Activated CD8-positive, alpha-beta T cell treated with anti-CD3 and anti-CD28 coated beads, Interleukin-2, amount 10 ng/mL, durations not matched to agents 7 days and 5 days (primary cell): ENCODE results near the gene PDF. TPM values are rescaled to one million over a fixed set of nuclear protein-coding genes. Genes with fewer than 3 reads are reported as not detected.

ENCODE experiments used
- ATAC-seq: fragments of 150-1000 bp; cut with Tn5 transposase; one replicate; pipeline ENCODE4 v1.10.0; 2021; ENCODE audit warnings: moderate library complexity
- CTCF ChIA-PET: fragments of 350-600 bp; sonication (Branson Sonifier 250); formaldehyde crosslinking; loops from one replicate; lab custom pipeline; 2021; ENCODE audit warnings: antibody characterized with exemption; lab: Charles Lee
- POLR2A ChIA-PET: fragments of 350-600 bp; sonication (Branson Sonifier 250); formaldehyde crosslinking; loops from one replicate; lab custom pipeline; 2021; ENCODE audit warnings: antibody characterized with exemption; lab: Charles Lee
- DNase-seq: peaks from one replicate; pipeline ENCODE4 v3.0.0-alpha.2; 2020
- H3K27ac Mint-ChIP-seq: one replicate; pipeline ENCODE4 v1.8.0; 2021; ENCODE audit warnings: mild to moderate bottlenecking, mixed read lengths
- H3K27me3 Mint-ChIP-seq: one replicate; pipeline ENCODE4 v1.8.0; 2021; ENCODE audit warnings: low read depth, mixed read lengths
- H3K36me3 Mint-ChIP-seq: one replicate; pipeline ENCODE4 v1.8.0; 2021; ENCODE audit warnings: low read depth, mixed read lengths
- H3K4me1 Mint-ChIP-seq: one replicate; pipeline ENCODE4 v1.8.0; 2021; ENCODE audit warnings: low read depth, mixed read lengths
- H3K4me3 Mint-ChIP-seq: one replicate; pipeline ENCODE4 v1.8.0; 2021; ENCODE audit warnings: mild to moderate bottlenecking, mixed read lengths
- H3K9me3 Mint-ChIP-seq: one replicate; pipeline ENCODE4 v1.8.0; 2022; ENCODE audit warnings: mixed read lengths; ENCODE audit not compliant: insufficient read depth
- total RNA-seq, 2 experiments: library from RNA; stranded (reverse); gene quantifications; one replicate each; pipeline ENCODE4 v1.2.3, GENCODE V29; 2021

The PDF gene
- total RNA-seq, 2 experiments from 2014 or later = 15.2 to 16.0 TPM

- Mint-ChIP-seq H3K4me1 (peaks cover 22% of the 10 kb centered on the region), H3K27me3 (no peaks in the 10 kb centered on the region), H3K9me3 (no peaks in the 10 kb centered on the region), H3K27ac (no peak overlapping the region), H3K4me3 (no peak overlapping the region), H3K36me3 (peaks cover 72% of the 10 kb centered on the region)
- POLR2A ChIA-PET = interaction anchor here (1.3 kb wide), 1 partner anchor 14 kb away, joined by 3 read pairs; no protein-coding TSS in a partner anchor
- ATAC-seq = no peak
- CTCF ChIA-PET = no interaction called here
- no peak for DNase-seq
These were observed 7.0 kb downstream of the PDF start for GRCh38 chr16:69323415-69323814.

- DNase-seq (no peak), ATAC-seq (no peak)
- Mint-ChIP-seq H3K4me1 (peaks cover 17% of the 10 kb centered on the region), H3K36me3 (peaks cover 70% of the 10 kb centered on the region), H3K9me3 (no peaks in the 10 kb centered on the region), H3K27me3 (no peaks in the 10 kb centered on the region), H3K4me3 (no peak overlapping the region), H3K27ac (no peak overlapping the region)
- ChIA-PET POLR2A (no interaction called here), CTCF (no interaction called here)
These were observed 8.0 kb downstream of the PDF start for GRCh38 chr16:69322343-69322742.

- H3K4me3 Mint-ChIP-seq = no peak overlapping the region
- ATAC-seq (no peak), DNase-seq (no peak)
- ChIA-PET POLR2A (no interaction called here), CTCF (no interaction called here)
- no peaks in the 10 kb centered on the region for H3K27me3 Mint-ChIP-seq
- peaks cover 73% of the 10 kb centered on the region for H3K36me3 Mint-ChIP-seq
- H3K27ac Mint-ChIP-seq = no peak overlapping the region
- no peaks in the 10 kb centered on the region for H3K9me3 Mint-ChIP-seq
- peaks cover 7% of the 10 kb centered on the region for H3K4me1 Mint-ChIP-seq
These were observed 9.3 kb downstream of the PDF start for GRCh38 chr16:69321080-69321479.

DNA sequence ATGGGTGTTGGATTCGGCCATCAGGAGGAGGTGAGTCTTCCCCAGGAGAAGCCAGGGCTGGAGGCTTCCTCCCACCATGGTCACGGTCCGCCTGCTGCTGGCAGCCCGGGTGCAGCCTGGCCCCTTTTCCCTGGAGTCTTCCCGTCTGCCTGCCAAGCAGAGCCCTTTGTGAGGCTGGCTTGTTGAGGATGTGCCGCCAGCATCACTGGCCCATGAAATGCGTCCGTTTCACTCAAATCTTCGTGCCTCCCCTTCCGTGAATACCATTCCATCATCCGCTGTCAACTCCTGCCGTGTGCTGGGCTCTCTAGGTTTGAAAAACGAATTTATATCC is 9.7 kb downstream of the PDF start:
- H3K36me3 Mint-ChIP-seq = peaks cover 73% of the 10 kb centered on the region
- ChIA-PET POLR2A (no interaction called here), CTCF (no interaction called here)
- DNase-seq (no peak), ATAC-seq (no peak)
- no peak overlapping the region for H3K4me3 Mint-ChIP-seq
- H3K27ac Mint-ChIP-seq = no peak overlapping the region
- peaks cover 3% of the 10 kb centered on the region for H3K4me1 Mint-ChIP-seq
- H3K9me3 Mint-ChIP-seq = no peaks in the 10 kb centered on the region
- H3K27me3 Mint-ChIP-seq = no peaks in the 10 kb centered on the region

- ATAC-seq = no peak
- H3K36me3 Mint-ChIP-seq = peaks cover 71% of the 10 kb centered on the region
These were observed 10.3 kb downstream of the PDF start for GRCh38 chr16:69319826-69320739.

GRCh38 chr16:69319381-69319780 is 11.0 kb downstream of the PDF start:
- no peaks in the 10 kb centered on the region for H3K9me3 Mint-ChIP-seq
- H3K4me3 Mint-ChIP-seq = no peak overlapping the region
- no peaks in the 10 kb centered on the region for H3K27me3 Mint-ChIP-seq
- POLR2A ChIA-PET = no interaction called here
- peaks cover 68% of the 10 kb centered on the region for H3K36me3 Mint-ChIP-seq
- H3K4me1 Mint-ChIP-seq = peaks cover 5% of the 10 kb centered on the region
- CTCF ChIA-PET = no interaction called here
- H3K27ac Mint-ChIP-seq = no peak overlapping the region
- DNase-seq (no peak), ATAC-seq (no peak)

More at GRCh38 chr16:69319826-69320739, 10.3 kb downstream of the PDF start:
- no peak overlapping the region for H3K27ac Mint-ChIP-seq
- no peaks in the 10 kb centered on the region for H3K27me3 Mint-ChIP-seq
- ChIA-PET CTCF (no interaction called here), POLR2A (no interaction called here)
- H3K9me3 Mint-ChIP-seq = no peaks in the 10 kb centered on the region
- no peak for DNase-seq
- no peak overlapping the region for H3K4me3 Mint-ChIP-seq
- peaks cover 3% of the 10 kb centered on the region for H3K4me1 Mint-ChIP-seq

DNA sequence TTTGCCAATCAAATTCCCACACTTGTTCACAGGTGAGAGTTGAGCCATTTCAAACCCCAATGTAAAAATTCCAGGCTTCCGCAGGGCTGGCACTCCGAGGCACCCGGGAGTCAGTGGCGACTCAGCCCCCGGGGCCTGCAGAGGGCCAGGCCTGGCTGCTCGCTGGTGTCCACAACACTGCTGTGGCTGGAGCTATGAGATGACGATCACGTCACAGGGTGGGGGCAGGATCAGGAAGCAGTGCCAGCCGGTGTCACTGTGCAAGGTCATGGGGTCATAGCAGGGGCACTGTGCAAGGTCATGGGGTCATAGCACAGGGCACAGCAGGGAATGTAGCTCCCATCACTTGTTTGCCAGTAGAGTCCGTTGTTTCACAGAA is 11.5 kb downstream of the PDF start:
- no peak for ATAC-seq
- Mint-ChIP-seq H3K4me1 (peaks cover 5% of the 10 kb centered on the region), H3K36me3 (peaks cover 68% of the 10 kb centered on the region), H3K9me3 (no peaks in the 10 kb centered on the region), H3K27ac (no peak overlapping the region), H3K27me3 (no peaks in the 10 kb centered on the region), H3K4me3 (no peak overlapping the region)
- no peak for DNase-seq
- ChIA-PET POLR2A (interaction anchor here (2.3 kb wide), 1 partner anchor 11 kb away, joined by 6 read pairs; the partner anchor contains the start of gene PDF), CTCF (no interaction called here)

DNA sequence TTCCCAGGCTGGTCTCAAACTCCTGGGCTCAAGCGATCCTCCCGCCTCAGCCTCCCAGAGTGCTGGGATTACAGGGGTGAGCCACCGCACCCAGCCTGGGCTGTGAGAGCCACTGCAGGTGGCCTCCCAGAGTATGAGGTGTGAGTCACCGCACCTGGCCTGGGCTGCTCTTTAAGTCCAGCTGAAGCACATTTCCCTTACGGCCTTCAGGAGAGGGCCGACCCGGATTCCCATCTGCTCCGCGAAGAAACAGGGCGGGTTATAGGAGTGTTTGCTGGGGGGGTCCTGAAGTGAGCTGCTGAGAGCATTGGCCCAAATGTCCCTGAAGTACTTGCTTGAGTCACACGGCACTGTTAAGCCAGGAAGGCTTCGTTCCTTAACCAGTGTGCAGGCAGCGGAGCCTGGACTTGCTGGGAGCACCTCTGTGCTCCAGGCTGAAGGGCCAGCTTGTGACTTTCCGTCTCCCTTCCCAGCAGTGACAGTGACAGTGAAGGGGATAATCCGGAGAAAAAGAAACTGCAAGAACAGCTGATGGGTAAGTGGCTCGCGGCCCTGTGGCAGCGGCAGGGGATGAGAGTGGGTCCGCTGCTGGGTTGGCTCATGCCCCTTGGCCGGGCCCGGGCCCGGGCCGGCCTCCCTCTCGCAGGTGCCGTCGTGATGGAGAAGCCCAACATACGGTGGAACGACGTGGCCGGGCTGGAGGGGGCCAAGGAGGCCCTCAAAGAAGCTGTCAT is 12.0 kb downstream of the PDF start:
- ChIA-PET CTCF (interaction anchor here (1.1 kb wide), 1 partner anchor 8 kb away, joined by 3 read pairs; no protein-coding TSS in a partner anchor), POLR2A (interaction anchor here (2.3 kb wide), 1 partner anchor 12 kb away, joined by 6 read pairs; the partner anchor contains the start of gene PDF)
- Mint-ChIP-seq H3K4me3 (no peak overlapping the region), H3K4me1 (peaks cover 11% of the 10 kb centered on the region), H3K36me3 (peaks cover 71% of the 10 kb centered on the region), H3K27ac (no peak overlapping the region), H3K9me3 (no peaks in the 10 kb centered on the region), H3K27me3 (no peaks in the 10 kb centered on the region)
- DNase-seq = no peak
- no peak for ATAC-seq

DNA sequence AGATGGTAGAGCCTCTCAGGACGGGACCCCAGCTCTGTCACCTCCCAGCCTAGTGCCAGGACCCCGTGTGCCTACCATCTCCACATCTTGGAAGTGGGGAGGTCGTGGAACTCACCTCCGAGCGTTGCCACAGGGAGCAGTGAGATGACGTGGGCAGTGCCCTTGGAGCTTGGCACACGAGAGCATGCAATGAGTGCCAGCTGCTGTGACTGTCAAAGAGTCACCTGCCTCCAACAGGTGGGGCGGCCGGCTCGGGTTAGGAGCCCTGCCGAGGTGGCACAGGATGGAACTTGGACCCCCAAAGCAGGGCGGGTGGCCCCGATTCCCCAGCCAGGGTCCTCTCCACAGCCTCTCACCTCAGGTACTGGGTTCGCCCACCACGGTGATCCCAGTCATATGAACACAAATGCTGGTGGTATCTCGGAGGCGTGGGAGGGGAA is 13.8 kb downstream of the PDF start:
- ChIA-PET CTCF (interaction anchor here (0.8 to 1.7 kb wide), 2 partner anchors 12 to 24 kb away, joined by 3 to 4 read pairs; no protein-coding TSS in a partner anchor), POLR2A (interaction anchor here (0.8 to 2.3 kb wide), 3 partner anchors 13 to 21 kb away, joined by 3 to 6 read pairs (median 3); partner anchors contain the start of gene PDF)
- no peak for DNase-seq
- ATAC-seq = no peak
- Mint-ChIP-seq H3K36me3 (peaks cover 67% of the 10 kb centered on the region), H3K9me3 (no peaks in the 10 kb centered on the region), H3K4me1 (peaks cover 16% of the 10 kb centered on the region), H3K27ac (no peak overlapping the region), H3K27me3 (no peaks in the 10 kb centered on the region), H3K4me3 (no peak overlapping the region)

- no peaks in the 10 kb centered on the region for H3K27me3 Mint-ChIP-seq
- H3K4me3 Mint-ChIP-seq = no peak overlapping the region
- ChIA-PET CTCF (interaction anchor here (0.8 to 1.7 kb wide), 2 partner anchors 13 to 25 kb away, joined by 3 to 4 read pairs; no protein-coding TSS in a partner anchor), POLR2A (interaction anchor here (0.8 to 1.0 kb wide), 2 partner anchors 15 to 22 kb away, joined by 3 read pairs; partner anchors contain the start of gene PDF)
- peaks cover 18% of the 10 kb centered on the region for H3K4me1 Mint-ChIP-seq
- H3K9me3 Mint-ChIP-seq = no peaks in the 10 kb centered on the region
- ATAC-seq (no peak), DNase-seq (no peak)
- H3K27ac Mint-ChIP-seq = no peak overlapping the region
- peaks cover 57% of the 10 kb centered on the region for H3K36me3 Mint-ChIP-seq
These were observed 14.7 kb downstream of the PDF start for GRCh38 chr16:69315486-69316311.

- H3K27ac Mint-ChIP-seq = no peak overlapping the region
These were observed 15.9 kb downstream of the PDF start for GRCh38 chr16:69314534-69314933.

More at GRCh38 chr16:69314534-69314933, 15.9 kb downstream of the PDF start:
- Mint-ChIP-seq H3K4me1 (peaks cover 23% of the 10 kb centered on the region), H3K36me3 (peaks cover 50% of the 10 kb centered on the region), H3K9me3 (no peaks in the 10 kb centered on the region), H3K4me3 (no peak overlapping the region), H3K27me3 (no peaks in the 10 kb centered on the region)
- ChIA-PET CTCF (no interaction called here), POLR2A (interaction anchor here (0.6 to 1.1 kb wide), 2 partner anchors 11 to 16 kb away, joined by 3 read pairs; partner anchors contain the start of gene PDF)
- no peak for ATAC-seq
- no peak for DNase-seq
